Measurements from ENCODE around the gene FAM13A.

DNA sequence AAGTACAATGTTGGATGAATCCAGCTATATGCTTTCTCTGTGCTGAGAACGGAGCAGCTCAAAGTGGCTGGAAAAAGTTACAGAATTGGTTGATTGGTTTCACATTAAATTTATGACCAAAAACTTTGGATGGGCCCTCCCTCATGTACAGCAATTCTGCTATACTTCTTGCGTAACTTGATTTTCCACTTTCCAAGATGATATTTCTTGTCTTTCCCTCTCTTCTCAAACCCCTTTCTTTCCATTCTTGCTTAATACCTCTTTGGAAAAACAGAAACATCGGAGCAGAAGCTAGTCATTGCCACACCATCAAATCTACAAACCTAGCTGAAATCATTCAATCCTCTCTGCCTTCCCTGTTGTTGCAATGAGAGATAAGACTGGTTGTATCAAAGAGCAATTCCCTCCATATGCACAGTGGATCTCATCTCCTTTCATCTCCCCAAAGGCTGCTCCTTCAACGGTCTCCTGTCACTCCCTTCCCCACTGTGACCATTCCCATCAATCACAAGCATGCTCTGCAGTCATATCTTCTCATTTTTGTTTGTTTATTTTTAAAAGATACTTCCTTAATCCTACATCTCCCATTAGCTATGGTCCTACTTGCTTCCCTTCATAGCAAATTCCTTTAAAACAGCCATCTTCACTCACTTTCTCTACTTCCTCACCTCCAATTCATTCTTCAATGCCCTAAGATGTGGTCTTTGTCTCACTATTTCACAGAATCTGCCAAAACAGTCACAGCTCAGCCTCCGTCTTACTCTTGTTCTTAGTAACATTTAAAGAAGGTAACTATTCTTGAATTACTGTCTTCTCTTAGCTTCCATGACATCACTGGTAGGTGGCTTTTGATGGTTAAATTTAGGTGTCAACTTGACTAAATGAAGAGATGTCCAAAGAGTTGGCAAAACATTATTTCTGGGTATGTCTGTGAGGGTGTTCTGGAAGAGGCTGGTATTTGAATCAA, 145.5 kb downstream of the FAM13A start:
- TF ChIP-seq, protein P1, sequence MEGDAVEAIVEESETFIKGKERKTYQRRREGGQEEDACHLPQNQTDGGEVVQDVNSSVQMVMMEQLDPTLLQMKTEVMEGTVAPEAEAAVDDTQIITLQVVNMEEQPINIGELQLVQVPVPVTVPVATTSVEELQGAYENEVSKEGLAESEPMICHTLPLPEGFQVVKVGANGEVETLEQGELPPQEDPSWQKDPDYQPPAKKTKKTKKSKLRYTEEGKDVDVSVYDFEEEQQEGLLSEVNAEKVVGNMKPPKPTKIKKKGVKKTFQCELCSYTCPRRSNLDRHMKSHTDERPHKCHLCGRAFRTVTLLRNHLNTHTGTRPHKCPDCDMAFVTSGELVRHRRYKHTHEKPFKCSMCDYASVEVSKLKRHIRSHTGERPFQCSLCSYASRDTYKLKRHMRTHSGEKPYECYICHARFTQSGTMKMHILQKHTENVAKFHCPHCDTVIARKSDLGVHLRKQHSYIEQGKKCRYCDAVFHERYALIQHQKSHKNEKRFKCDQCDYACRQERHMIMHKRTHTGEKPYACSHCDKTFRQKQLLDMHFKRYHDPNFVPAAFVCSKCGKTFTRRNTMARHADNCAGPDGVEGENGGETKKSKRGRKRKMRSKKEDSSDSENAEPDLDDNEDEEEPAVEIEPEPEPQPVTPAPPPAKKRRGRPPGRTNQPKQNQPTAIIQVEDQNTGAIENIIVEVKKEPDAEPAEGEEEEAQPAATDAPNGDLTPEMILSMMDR (IDR thresholded peaks at IDR 0.05): no peak
- TF ChIP-seq POLR2A (IDR thresholded peaks at IDR 0.05): no peak
